Vagina (tissue), 2 donors: ENCODE measurements around the gene SERPINE1.

Source experiments
- POLR2A ChIP-seq, 2 donors: fragments of 450-650 bp; IDR thresholded peaks; one replicate each; pipeline ENCODE4 v1.6.1; 2017; ENCODE audit warnings: antibody characterized with exemption in 2 of 2, mild to moderate bottlenecking in 2 of 2, moderate library complexity in 2 of 2
- POLR2AphosphoS5 ChIP-seq, 2 donors: sonication (generic); formaldehyde crosslinking; IDR thresholded peaks; one replicate each; pipeline ENCODE4 v1.9.0; 2017; ENCODE audit warnings: antibody characterized with exemption in 2 of 2, mild to moderate bottlenecking in 2 of 2, low read depth in 1 of 2; ENCODE audit not compliant: insufficient read depth in 1 of 2
- TF ChIP-seq, protein P1 (sequence below), 3 experiments: fragments of 450-650 bp in 2 of 3; fragments of 200-600 bp in 1 of 3; sonication (generic) in 1 of 3; IDR thresholded peaks; one replicate each; pipeline ENCODE4 v1.5.1; 2017 to 2019; ENCODE audit warnings: antibody characterized with exemption in 3 of 3, mild to moderate bottlenecking in 2 of 3, moderate library complexity in 2 of 3

DNA sequence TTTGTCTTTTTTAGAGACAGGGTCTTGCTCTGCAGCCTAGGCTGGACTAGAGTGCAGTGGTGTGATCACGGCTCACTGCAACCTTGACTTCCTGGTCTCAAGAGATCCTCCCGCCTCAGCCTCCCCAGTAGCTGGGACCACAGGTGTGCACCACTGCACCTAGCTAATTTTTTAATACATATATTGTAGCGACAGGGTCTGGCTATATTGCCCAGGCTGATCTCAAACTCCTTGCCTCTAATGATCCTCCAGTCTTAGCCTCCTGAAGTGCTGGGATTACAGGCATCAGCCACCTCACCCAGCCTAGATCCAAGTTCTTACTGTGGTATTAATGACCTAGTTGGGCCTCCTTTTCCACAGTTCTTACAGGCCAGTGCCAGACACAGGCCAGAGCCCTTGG, 11.7 kb upstream of the SERPINE1 start:
- TF ChIP-seq, protein P1, sequence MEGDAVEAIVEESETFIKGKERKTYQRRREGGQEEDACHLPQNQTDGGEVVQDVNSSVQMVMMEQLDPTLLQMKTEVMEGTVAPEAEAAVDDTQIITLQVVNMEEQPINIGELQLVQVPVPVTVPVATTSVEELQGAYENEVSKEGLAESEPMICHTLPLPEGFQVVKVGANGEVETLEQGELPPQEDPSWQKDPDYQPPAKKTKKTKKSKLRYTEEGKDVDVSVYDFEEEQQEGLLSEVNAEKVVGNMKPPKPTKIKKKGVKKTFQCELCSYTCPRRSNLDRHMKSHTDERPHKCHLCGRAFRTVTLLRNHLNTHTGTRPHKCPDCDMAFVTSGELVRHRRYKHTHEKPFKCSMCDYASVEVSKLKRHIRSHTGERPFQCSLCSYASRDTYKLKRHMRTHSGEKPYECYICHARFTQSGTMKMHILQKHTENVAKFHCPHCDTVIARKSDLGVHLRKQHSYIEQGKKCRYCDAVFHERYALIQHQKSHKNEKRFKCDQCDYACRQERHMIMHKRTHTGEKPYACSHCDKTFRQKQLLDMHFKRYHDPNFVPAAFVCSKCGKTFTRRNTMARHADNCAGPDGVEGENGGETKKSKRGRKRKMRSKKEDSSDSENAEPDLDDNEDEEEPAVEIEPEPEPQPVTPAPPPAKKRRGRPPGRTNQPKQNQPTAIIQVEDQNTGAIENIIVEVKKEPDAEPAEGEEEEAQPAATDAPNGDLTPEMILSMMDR (IDR thresholded peaks at IDR 0.05): no peak
- TF ChIP-seq POLR2AphosphoS5 (IDR thresholded peaks at IDR 0.05; ENCODE audit: insufficient read depth in 1 of 2, low read depth in 1 of 2) (no peak), POLR2A (IDR thresholded peaks at IDR 0.05) (no peak)
